Measurements from ENCODE around the gene SLC25A1.

The SLC25A1 gene

GRCh38 chr22:19195796-19196731 is 17.5 kb upstream of the SLC25A1 start:
- H3K4me3 ChIP-seq (ENCODE audit: low read depth, low read length), result no peak overlapping the region
- in situ Hi-C loops (cut with HindIII; ENCODE audit: low sequenced_read_pairs), result no loop called here
- TF ChIP-seq CTCF (IDR thresholded peaks at IDR 0.05; ENCODE audit: low read depth, low read length, missing control alignments), result no peak
- DNase-seq (ENCODE audit: low read depth), result no peak

DNA sequence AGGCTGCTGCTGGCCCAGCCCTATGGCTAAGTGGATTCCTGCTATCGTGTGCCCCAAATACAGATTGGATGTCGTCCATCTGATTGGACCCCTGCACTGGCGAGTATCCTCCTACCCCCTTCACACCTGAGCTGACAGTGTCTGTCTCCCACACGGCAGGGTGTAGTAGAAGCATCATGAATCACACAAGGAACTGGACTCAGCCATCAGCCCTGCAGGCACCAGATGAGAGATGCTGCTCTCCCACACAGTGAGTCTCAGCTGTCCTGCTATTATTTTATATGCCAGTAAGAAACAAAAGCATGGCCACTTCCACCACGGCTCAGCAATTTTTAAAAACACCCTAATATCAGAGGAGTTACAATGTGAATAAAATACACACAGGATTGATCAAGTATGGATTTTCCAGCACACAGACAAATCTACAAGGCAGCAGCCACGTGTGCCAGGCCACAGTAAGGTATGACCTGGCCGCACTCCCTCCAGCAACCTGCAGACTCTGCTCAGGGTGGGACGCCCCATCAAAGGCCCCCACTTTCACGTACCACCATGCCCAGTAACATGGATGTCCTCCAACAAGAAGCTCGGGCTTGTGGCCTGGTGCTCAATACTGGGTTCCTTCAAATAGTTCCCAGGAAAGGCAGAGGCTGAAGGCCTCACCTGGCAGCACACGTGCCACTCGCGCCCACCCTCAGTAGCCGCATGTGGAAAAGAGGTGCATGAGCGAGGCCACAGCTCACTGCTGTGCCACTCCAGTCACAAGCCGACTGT is 16.4 kb upstream of the SLC25A1 start:
- no peak for DNase-seq (ENCODE audit: low read depth)
- no peak overlapping the region for H3K4me3 ChIP-seq (ENCODE audit: low read depth, low read length)
- in situ Hi-C loops (cut with HindIII; ENCODE audit: low sequenced_read_pairs), result no loop called here
- no peak for TF ChIP-seq CTCF (IDR thresholded peaks at IDR 0.05; ENCODE audit: low read depth, low read length, missing control alignments)

GRCh38 chr22:19193879-19194278 is 15.3 kb upstream of the SLC25A1 start:
- DNase-seq (ENCODE audit: low read depth), result no peak
- in situ Hi-C loops (cut with HindIII; ENCODE audit: low sequenced_read_pairs), result no loop called here
- TF ChIP-seq CTCF (IDR thresholded peaks at IDR 0.05; ENCODE audit: low read depth, low read length, missing control alignments), result no peak
- no peak overlapping the region for H3K4me3 ChIP-seq (ENCODE audit: low read depth, low read length)

DNA sequence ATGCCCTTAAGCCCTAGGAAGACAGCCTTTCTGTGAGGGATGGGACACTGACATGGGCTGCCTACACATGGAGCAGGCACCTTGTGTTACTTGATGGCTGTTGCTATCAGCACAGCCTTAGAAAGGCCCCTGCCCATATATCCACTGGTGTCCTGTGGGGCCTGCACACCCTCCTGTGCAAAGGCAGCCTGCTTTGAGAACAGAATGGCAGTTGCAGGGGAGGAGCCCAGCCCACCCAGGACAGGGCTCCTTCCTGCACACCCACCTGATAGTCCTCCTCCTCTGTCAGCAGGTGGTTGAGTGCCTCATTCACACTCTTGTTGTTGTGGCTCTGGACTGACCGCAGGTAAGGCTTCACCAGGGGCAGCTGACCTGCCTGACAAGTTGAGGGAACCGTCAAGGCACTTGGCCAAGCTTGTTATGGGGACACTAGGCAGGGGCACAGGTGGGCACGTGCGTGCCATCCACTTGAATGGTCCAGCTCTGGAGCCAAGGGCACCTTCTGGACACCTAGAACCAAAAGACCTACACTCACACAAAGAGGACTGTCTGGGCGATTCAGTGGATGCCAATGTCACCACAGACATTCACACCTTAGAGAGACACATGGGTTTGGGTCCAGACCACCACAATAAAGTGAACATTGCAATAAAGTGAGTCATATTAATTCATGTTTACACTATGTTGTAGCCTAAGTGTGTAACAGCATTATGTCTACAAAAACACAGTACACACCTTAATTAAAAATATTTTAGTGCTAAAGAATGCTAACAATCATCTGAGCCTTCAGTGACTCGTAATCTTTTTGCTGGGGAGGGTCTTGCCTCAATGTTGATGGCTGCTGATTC is 9.4 kb upstream of the SLC25A1 start:
- in situ Hi-C loops (cut with HindIII; ENCODE audit: low sequenced_read_pairs), result no loop called here
- H3K4me3 ChIP-seq (ENCODE audit: low read depth, low read length), result no peak overlapping the region
- DNase-seq (ENCODE audit: low read depth), result no peak
- no peak for TF ChIP-seq CTCF (IDR thresholded peaks at IDR 0.05; ENCODE audit: low read depth, low read length, missing control alignments)

- no peak for TF ChIP-seq CTCF (IDR thresholded peaks at IDR 0.05; ENCODE audit: low read depth, low read length, missing control alignments)
- no peak overlapping the region for H3K4me3 ChIP-seq (ENCODE audit: low read depth, low read length)
- no peak for DNase-seq (ENCODE audit: low read depth)
- in situ Hi-C loops (cut with HindIII; ENCODE audit: low sequenced_read_pairs), result no loop called here
Measured at GRCh38 chr22:19184276-19184997, 5.9 kb upstream of the SLC25A1 start.

Measured in astrocyte of the cerebellum (primary cell).